H1 (cell line): ENCODE results near the gene PHTF1. TPM values are rescaled to one million over a fixed set of nuclear protein-coding genes. Genes with fewer than 3 reads are reported as not detected.

Experiments
- CTCF ChIA-PET: fragments of 300-600 bp; sonication (Branson Sonifier 250); formaldehyde crosslinking; loops from one replicate; lab custom pipeline; 2021; ENCODE audit not compliant: partially characterized antibody; lab: Charles Lee
- POLR2A ChIA-PET: fragments of 300-600 bp; sonication (Branson Sonifier 250); formaldehyde crosslinking; loops from one replicate; lab custom pipeline; 2021; ENCODE audit warnings: inconsistent platforms; ENCODE audit not compliant: partially characterized antibody; lab: Charles Lee
- DNase-seq, 2 experiments: peaks; one replicate each; pipeline versions ENCODE4 v3.0.0 to v3.0.0-alpha.2; 2010 to 2022; ENCODE audit warnings: low spot score in 2 of 2, low read depth in 1 of 2, mixed read lengths in 1 of 2
- FAIRE-seq: peaks from 2 replicates; lab custom pipeline; 2011; peaks lifted over from hg19 to GRCh38; lab: Jason Lieb, UNC
- H2AFZ ChIP-seq: 2 replicates; pipeline ENCODE4 v1.8.1; 2012; ENCODE audit warnings: low read length, inconsistent platforms
- H2AK5ac ChIP-seq: 2 replicates; pipeline ENCODE4 v1.6.1; 2013; ENCODE audit warnings: low read depth, low read length
- H2BK120ac ChIP-seq: replicated peaks from 2 replicates; pipeline ENCODE3; 2013; ENCODE audit warnings: low read depth, low read length, inconsistent platforms
- H2BK12ac ChIP-seq: 2 replicates; pipeline ENCODE4 v1.6.1; 2013; ENCODE audit warnings: low read depth, low read length
- H2BK15ac ChIP-seq: 2 replicates; pipeline ENCODE4 v1.6.1; 2013; ENCODE audit warnings: low read length
- H2BK20ac ChIP-seq: 2 replicates; pipeline ENCODE4 v1.6.1; 2013; ENCODE audit warnings: low read length
- H2BK5ac ChIP-seq: 2 replicates; pipeline ENCODE4 v1.6.1; 2013; ENCODE audit warnings: low read depth, low read length
- H3K14ac ChIP-seq: 2 replicates; pipeline ENCODE4 v1.6.1; 2013; ENCODE audit warnings: inconsistent platforms; ENCODE audit not compliant: insufficient read length
- H3K18ac ChIP-seq: 2 replicates; pipeline ENCODE4 v1.6.1; 2013; ENCODE audit warnings: low read length; ENCODE audit errors: extremely low read depth
- H3K23ac ChIP-seq: 2 replicates; pipeline ENCODE4 v1.6.1; 2013; ENCODE audit warnings: inconsistent platforms; ENCODE audit not compliant: insufficient read length
- H3K23me2 ChIP-seq: 2 replicates; pipeline ENCODE4 v1.6.1; 2013; ENCODE audit warnings: low read depth, low read length
- H3K27ac ChIP-seq: 2 replicates; pipeline ENCODE4 v1.6.1; 2011; ENCODE audit warnings: low read depth, low read length, inconsistent platforms
- H3K27me3 ChIP-seq, 4 experiments: replicated peaks in 1 of 4; 1 replicate in 1 of 4; 2 replicates in 3 of 4; pipeline versions ENCODE4 v1.6.1 to v1.8.1; 2011 to 2013; ENCODE audit warnings: low read length in 3 of 4, mild to moderate bottlenecking in 3 of 4, inconsistent platforms in 2 of 4, mixed read lengths in 2 of 4, moderate library complexity in 1 of 4; ENCODE audit not compliant: control insufficient read depth in 3 of 4, insufficient read depth in 3 of 4; ENCODE audit errors: extremely low read depth in 1 of 4
- H3K36me3 ChIP-seq, 4 experiments: 2 replicates each; pipeline versions ENCODE4 v1.6.1 to v1.8.1; 2011 to 2013; ENCODE audit warnings: mild to moderate bottlenecking in 4 of 4, low read length in 3 of 4, moderate library complexity in 2 of 4, control low read depth in 1 of 4, inconsistent platforms in 1 of 4; ENCODE audit not compliant: insufficient read depth in 4 of 4, control insufficient read depth in 2 of 4
- H3K4ac ChIP-seq: replicated peaks from 2 replicates; pipeline ENCODE3; 2013; ENCODE audit warnings: low read length, low read depth, mixed read lengths, inconsistent platforms; ENCODE audit not compliant: insufficient read length
- H3K4me1 ChIP-seq, 4 experiments: replicated peaks in 1 of 4; 1 replicate in 1 of 4; 2 replicates in 3 of 4; pipeline versions ENCODE4 v1.6.1 to v1.8.1; 2011 to 2013; ENCODE audit warnings: low read length in 3 of 4, inconsistent platforms in 2 of 4, mixed read lengths in 1 of 4; ENCODE audit not compliant: insufficient read depth in 4 of 4, control insufficient read depth in 3 of 4
- H3K4me2 ChIP-seq, 2 experiments: 2 replicates each; pipeline versions ENCODE4 v1.6.1 to v1.8.1; 2011 to 2013; ENCODE audit warnings: low read depth in 2 of 2, low read length in 2 of 2, control low read depth in 1 of 2, inconsistent platforms in 1 of 2, mild to moderate bottlenecking in 1 of 2; ENCODE audit not compliant: insufficient read depth in 1 of 2
- H3K4me3 ChIP-seq, 4 experiments: fragments of 200-600, 300-600 bp in 1 of 4; sonication (generic), shearing (Covaris generic), sonication (Bioruptor Twin) in 1 of 4; 2 replicates each; pipeline versions ENCODE4 v1.5.1 to v1.8.1; 2011 to 2016; ENCODE audit warnings: low read length in 4 of 4, low read depth in 3 of 4, control low read depth in 2 of 4, inconsistent platforms in 2 of 4, mild to moderate bottlenecking in 2 of 4, mixed read lengths in 1 of 4, moderate library complexity in 1 of 4; ENCODE audit not compliant: insufficient read depth in 2 of 4; ENCODE audit errors: extremely low read depth in 1 of 4
- H3K56ac ChIP-seq: replicated peaks from 2 replicates; pipeline ENCODE3; 2013; ENCODE audit warnings: low read depth, mild to moderate bottlenecking, mixed read lengths, low read length, inconsistent platforms; ENCODE audit not compliant: insufficient read length
- H3K79me1 ChIP-seq: 2 replicates; pipeline ENCODE4 v1.6.1; 2013; ENCODE audit warnings: low read depth, low read length, control low read depth
- H3K79me2 ChIP-seq, 2 experiments: 2 replicates each; pipeline versions ENCODE4 v1.6.1 to v1.8.1; 2012 to 2013; ENCODE audit warnings: low read length in 2 of 2, mild to moderate bottlenecking in 2 of 2, inconsistent platforms in 1 of 2; ENCODE audit not compliant: insufficient read depth in 2 of 2, control insufficient read depth in 1 of 2
- H3K9ac ChIP-seq, 4 experiments: replicated peaks in 1 of 4; 1 replicate in 1 of 4; 2 replicates in 3 of 4; pipeline versions ENCODE4 v1.6.1 to v1.8.1; 2011 to 2013; ENCODE audit warnings: low read depth in 3 of 4, low read length in 3 of 4, control low read depth in 2 of 4, mild to moderate bottlenecking in 2 of 4, moderate library complexity in 2 of 4, inconsistent platforms in 1 of 4; ENCODE audit errors: extremely low read depth in 1 of 4
- H3K9me3 ChIP-seq, 2 experiments: 2 replicates each; pipeline versions ENCODE4 v1.6.1 to v1.8.1; 2012 to 2013; ENCODE audit warnings: mild to moderate bottlenecking in 2 of 2, moderate library complexity in 2 of 2, control low read depth in 1 of 2, inconsistent platforms in 1 of 2, low read depth in 1 of 2, low read length in 1 of 2, mixed read lengths in 1 of 2; ENCODE audit not compliant: insufficient read depth in 2 of 2
- H4K20me1 ChIP-seq, 2 experiments: replicated peaks in 1 of 2; 2 replicates each; pipeline versions ENCODE3 to v1.8.1; 2011 to 2013; ENCODE audit warnings: inconsistent platforms in 2 of 2, low read length in 2 of 2, mild to moderate bottlenecking in 1 of 2; ENCODE audit not compliant: insufficient read depth in 2 of 2, control insufficient read depth in 1 of 2
- H4K5ac ChIP-seq: 2 replicates; pipeline ENCODE4 v1.6.1; 2013; ENCODE audit warnings: low read length, low read depth, mixed read lengths, inconsistent platforms; ENCODE audit not compliant: insufficient read length
- H4K8ac ChIP-seq: 2 replicates; pipeline ENCODE4 v1.8.0; 2013; ENCODE audit warnings: mild to moderate bottlenecking, moderate library complexity, low read length, inconsistent platforms; ENCODE audit not compliant: insufficient read depth; ENCODE audit errors: extremely low read depth
- H4K91ac ChIP-seq: replicated peaks from 2 replicates; pipeline ENCODE3; 2013; ENCODE audit warnings: low read length, mixed read lengths, inconsistent platforms; ENCODE audit not compliant: insufficient read length
- CEBPB ChIP-seq: IDR thresholded peaks from 2 replicates; pipeline ENCODE4 v1.6.1; 2012; ENCODE audit warnings: low read depth, low read length
- NANOG ChIP-seq: IDR thresholded peaks from 2 replicates; pipeline ENCODE4 v1.6.1; 2011; ENCODE audit warnings: low read length, low read depth, mild to moderate bottlenecking, inconsistent platforms; ENCODE audit not compliant: insufficient read depth, poor library complexity, severe bottlenecking
- WGBS, 2 experiments: shearing (Covaris generic) in 1 of 2; methylation state at CpG; one replicate each; pipeline versions ENCODE4 v1.1.6 to v1.1.7; 2013 to 2015; ENCODE audit warnings: low lambda C conversion rate in 2 of 2, mixed read lengths in 2 of 2, inconsistent platforms in 1 of 2, low coverage in 1 of 2, missing lambda C conversion rate in 1 of 2; ENCODE audit not compliant: insufficient replicate concordance in 2 of 2, insufficient coverage in 1 of 2, insufficient read length in 1 of 2; ENCODE audit errors: extremely low coverage in 1 of 2, missing lambda C conversion rate in 1 of 2; 5-methylcytosine and 5-hydroxymethylcytosine counted together
- polyA plus RNA-seq, 7 experiments: library from polyadenylated mRNA; depleted of rRNA in 3 of 7; stranded (reverse) in 5 of 7; unstranded in 2 of 7; fragments of >200 nt in 5 of 7; fragments of 200-250 nt in 2 of 7; gene quantifications; 1 replicate in 5 of 7; 2 replicates in 1 of 7; 4 replicates in 1 of 7; pipeline versions ENCODE4 v1.2.1 to v1.2.3, GENCODE V29; 2011 to 2013; ENCODE audit warnings: missing spikeins in 2 of 7, mixed read lengths in 2 of 7
- total RNA-seq: library from RNA; stranded (reverse); fragmentation: NEBNext Ultra II Directional; extraction: Animal tissue kit (Norgen Biotek cat#: 25700); gene quantifications from 2 replicates; pipeline ENCODE4 v1.2.1, GENCODE V29; 2021

Gene PHTF1
- total and polyA plus RNA-seq, 2 of the 8 experiments (the other 6 are each of a cell fraction or from before 2014, with no cell fraction given): 9.1 to 26.9 TPM

- Histone ChIP-seq H3K4me3 (no peak overlapping the region), H2BK15ac (no peak overlapping the region), H3K18ac (no peak overlapping the region), H2AK5ac (no peak overlapping the region), H3K56ac (no peak overlapping the region), H3K4me2 (no peak overlapping the region), H3K27ac (no peak overlapping the region), H3K9me3 (no peaks in the 10 kb centered on the region), H2BK12ac (no peak overlapping the region), H3K4me1 (peaks cover 0 to 3% (median 0%) of the 10 kb centered on the region in 4 experiments; a peak in 2 of 7 replicates), H4K91ac (no peak overlapping the region), H3K4ac (no peak overlapping the region), H2AFZ (no peak overlapping the region), H3K23ac (no peak overlapping the region), H3K23me2 (no peaks in the 10 kb centered on the region)
- FAIRE-seq: no peak
- TF ChIP-seq CEBPB (peak; percentile 46; the same call in 1 of the 2 replicates), NANOG (no peak)
- TF ChIP-seq, all 59 proteins: peak for 1
- Histone ChIP-seq H2BK20ac (no peak overlapping the region), H3K9ac (no peak overlapping the region), H3K36me3 (no peaks in the 10 kb centered on the region; a peak in 4 of 8 replicates), H4K20me1 (peaks cover 2 to 12% of the 10 kb centered on the region in 2 experiments), H3K79me2 (peaks cover 0 to 29% of the 10 kb centered on the region in 2 experiments; a peak in 2 of 4 replicates), H2BK120ac (no peak overlapping the region), H4K5ac (no peak overlapping the region), H4K8ac (no peak overlapping the region), H3K27me3 (no peaks in the 10 kb centered on the region), H3K79me1 (no peaks in the 10 kb centered on the region), H2BK5ac (no peak overlapping the region), H3K14ac (no peak overlapping the region)
- POLR2A ChIA-PET: interaction anchor here (0.6 to 1.6 kb wide), 4 partner anchors 10 to 97 kb away, joined by 3 to 5 read pairs (median 3); partner anchors contain the start of gene PHTF1
- no peak for DNase-seq
- 84% methylated on average over 3 of the region's 3 CpGs; no CpG with 5 or more reads in 1 of the 2 experiments for WGBS, 2 experiments
- CTCF ChIA-PET: interaction anchor here (1.0 kb wide), 1 partner anchor 46 kb away, joined by 4 read pairs; no protein-coding TSS in a partner anchor
Measured at GRCh38 chr1:113788802-113789201, 29.5 kb upstream of the PHTF1 start.
